ENCODE measurements around the gene SERP2. TPM values are rescaled to one million over a fixed set of nuclear protein-coding genes. Genes with fewer than 3 reads are reported as not detected.

Gene SERP2
- total and polyA plus RNA-seq, 2 of the 8 experiments (the other 6 are each of a cell fraction or from before 2014, with no cell fraction given), result 2.0 to 2.3 TPM

- TF ChIP-seq CBX5 (IDR thresholded peaks at IDR 0.05; ENCODE audit: low read depth, low read length), result no peak
- TF ChIP-seq EP300 (IDR thresholded peaks at IDR 0.05; ENCODE audit: borderline replicate concordance in 1 of 2, low read depth in 2 of 2, low read length in 2 of 2), result no peak
- no peak for TF ChIP-seq SP1 (IDR thresholded peaks at IDR 0.05; ENCODE audit: low read depth, low read length)
- TF ChIP-seq RXRA (IDR thresholded peaks at IDR 0.05; ENCODE audit: insufficient read depth, low read depth, low read length), result no peak
- no peak for TF ChIP-seq SRF (IDR thresholded peaks at IDR 0.05; ENCODE audit: low read depth, low read length)
- TF ChIP-seq JUN (IDR thresholded peaks at IDR 0.05; ENCODE audit: low read depth, low read length), result no peak
Measured at GRCh38 chr13:44413095-44413494, 39.5 kb downstream of the SERP2 start (continued).
